ENCODE data around the gene COA6.

COA6 gene

GRCh38 chr1:234413485-234413884 is 40.2 kb downstream of the COA6 start:
- DNase-seq (ENCODE audit: low read depth): no peak

- DNase-seq (ENCODE audit: low read depth): no peak
Measured at GRCh38 chr1:234413990-234414389, 40.7 kb downstream of the COA6 start.

GRCh38 chr1:234427950-234428646 is 54.8 kb downstream of the COA6 start:
- no peak for DNase-seq (ENCODE audit: low read depth)

- no peak for DNase-seq (ENCODE audit: low read depth)
Measured at GRCh38 chr1:234429434-234429806, 56.2 kb downstream of the COA6 start.

- no peak for DNase-seq (ENCODE audit: low read depth)
Measured at GRCh38 chr1:234430691-234431090, 57.4 kb downstream of the COA6 start.

DNA sequence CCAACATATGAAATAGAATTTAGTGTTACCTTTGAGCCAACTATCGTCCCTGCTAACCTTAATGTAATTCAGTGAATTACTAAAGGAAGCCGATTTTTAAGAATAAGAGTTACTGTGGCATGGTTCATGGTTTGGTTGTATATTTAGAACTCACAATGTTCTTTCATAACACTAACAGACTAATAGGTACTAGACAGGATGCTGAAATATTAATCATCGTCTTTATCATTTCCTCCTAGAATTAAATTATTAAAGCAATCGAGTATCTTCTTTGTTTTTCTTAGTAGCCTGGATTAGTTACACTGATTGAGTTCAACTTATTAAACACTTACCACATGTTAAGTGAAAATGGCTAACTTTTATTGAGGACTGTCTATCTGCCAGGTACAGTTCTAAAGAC is 58.0 kb downstream of the COA6 start:
- no peak for DNase-seq (ENCODE audit: low read depth)

DNA sequence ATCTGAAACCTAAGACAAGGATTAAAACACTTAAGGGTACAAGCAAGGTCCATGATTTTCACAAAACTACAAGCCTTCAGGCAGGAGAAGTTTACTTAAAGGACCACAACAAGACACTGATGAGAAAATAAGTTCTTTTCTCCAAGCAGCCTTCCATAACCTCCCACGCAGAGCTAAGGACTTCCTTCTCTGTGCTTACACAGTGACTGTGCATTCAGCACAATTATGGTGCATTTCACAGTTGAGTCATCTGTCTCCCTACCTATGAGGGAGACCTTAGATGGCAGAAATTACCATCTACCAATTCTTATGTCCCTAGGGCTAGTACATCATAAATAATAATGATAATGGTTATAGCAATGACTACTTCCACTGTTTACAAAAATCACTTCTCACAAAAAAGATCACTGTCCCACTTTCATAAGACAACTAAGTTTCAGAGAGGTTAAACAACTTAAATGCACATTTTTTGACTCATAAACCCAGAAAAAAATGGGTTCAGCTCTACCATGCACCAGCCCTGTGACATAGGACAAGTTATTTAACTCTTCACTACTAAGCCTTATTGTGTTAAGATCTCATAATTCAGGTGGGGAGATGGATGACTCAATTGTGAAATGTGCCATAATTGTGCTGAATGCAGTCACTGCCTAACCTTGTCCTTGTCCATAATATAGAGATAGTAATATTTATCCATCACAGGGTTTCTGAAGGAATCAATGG is 60.5 kb downstream of the COA6 start:
- DNase-seq (ENCODE audit: low read depth): no peak
